ENCODE measurements around the gene METTL13.

The METTL13 gene

DNA sequence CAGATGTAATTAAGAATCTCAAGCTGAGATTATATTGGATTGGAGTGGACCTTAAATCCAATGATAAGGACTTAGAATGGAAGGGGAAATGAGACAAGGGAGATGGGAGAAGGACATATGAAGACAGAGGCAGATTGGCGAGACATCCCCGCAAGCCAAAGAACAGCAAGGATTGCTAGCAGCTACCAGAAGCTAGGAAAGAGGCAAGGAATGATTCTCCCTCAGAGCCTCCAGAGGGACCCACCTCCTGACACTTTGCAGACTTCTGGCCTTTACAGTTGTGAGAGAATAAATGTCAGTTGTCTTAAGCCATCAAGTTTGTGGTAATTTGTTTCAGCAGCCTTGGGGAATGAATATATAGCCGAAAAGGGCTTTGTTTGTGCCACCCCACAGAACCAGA lies 20.7 kb downstream of the METTL13 start:
- FAIRE-seq = no peak
- no peak for DNase-seq (ENCODE audit: low spot score)

DNA sequence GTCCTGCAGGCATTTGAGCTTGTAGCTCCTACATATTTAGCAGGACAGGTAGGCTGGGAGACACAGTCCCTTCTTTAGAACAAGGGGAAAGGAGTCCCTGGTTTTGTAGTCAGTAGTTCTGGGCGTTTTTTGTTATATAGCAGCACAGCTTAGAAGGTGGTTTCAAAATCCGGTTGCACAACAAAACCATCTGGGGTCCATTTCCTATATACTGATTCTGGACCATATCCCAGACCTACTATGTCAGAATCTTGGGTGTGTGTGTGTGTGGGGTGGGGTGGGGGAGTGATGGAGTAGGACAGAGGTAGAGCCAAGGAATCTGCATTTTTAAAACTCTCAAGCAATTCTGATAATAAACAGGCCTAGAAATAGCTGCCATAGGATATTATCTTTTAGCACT lies 21.6 kb downstream of the METTL13 start:
- no peak for FAIRE-seq

DNA sequence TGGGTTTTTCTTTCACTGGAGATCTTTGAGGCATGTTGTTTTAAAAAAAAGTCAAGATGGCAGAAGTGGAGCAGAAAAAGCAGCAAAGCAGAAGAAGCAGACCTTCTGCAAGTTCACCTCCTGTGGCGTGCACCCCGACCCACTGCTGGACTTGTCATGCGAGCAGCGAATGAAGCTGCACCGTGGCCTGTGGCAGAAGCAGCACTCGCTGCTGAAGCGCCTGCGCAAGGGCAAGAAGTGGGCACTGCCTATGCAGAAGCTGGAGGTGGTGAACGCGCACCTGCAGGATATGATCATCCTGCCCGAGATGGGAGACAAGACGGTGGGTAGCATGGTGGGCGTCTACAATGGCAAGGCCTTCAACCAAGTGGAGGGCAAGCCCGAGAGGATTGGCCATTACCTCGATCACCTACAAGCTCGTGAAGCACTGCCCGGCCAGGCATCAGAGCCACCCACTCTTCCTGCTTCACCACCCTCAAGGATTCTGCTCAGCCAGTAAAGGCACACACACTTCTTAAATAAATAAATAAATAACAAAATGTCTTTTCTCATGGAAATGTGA lies 22.1 kb downstream of the METTL13 start:
- DNase-seq (ENCODE audit: low spot score) (no peak), FAIRE-seq (no peak)

More for the DNA sequence above, 21.6 kb downstream of the METTL13 start:
- no peak for DNase-seq (ENCODE audit: low spot score)

DNA sequence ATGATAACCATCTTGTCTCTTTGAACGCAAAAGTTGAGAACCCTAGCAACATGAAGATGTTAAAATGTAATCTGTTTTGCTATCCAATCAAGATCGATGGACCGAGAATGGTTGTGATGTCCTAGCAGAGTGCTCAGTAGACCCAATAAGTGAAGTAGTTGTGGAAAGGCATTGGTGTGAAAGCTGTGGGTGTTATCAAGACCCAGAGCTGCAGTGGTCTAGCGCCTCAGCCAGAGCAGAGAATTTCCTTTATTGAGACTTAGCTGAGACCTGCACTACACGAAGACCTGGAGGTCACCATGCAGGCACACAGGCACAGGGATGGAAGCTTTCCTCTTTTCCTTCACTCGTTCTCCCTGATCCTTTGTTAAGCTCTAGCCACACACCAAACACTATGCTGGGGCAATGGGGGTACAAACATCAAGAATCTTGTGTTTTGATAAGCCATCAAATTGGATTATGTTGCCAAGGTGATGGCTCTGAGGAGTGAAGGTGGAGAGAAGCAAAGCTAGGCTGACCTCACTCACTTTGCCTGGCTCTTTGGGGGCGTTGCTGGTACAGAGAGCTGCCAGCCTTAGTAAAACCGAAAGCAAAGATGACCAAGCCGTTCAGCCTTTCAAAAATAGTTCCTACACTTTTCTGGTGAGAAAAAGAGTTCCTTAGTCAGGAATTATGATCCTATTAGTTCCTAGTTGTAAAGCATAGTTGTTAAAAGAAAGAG lies 24.1 kb downstream of the METTL13 start:
- DNase-seq (ENCODE audit: low spot score) (peak; percentile 8), FAIRE-seq (no peak)

DNA sequence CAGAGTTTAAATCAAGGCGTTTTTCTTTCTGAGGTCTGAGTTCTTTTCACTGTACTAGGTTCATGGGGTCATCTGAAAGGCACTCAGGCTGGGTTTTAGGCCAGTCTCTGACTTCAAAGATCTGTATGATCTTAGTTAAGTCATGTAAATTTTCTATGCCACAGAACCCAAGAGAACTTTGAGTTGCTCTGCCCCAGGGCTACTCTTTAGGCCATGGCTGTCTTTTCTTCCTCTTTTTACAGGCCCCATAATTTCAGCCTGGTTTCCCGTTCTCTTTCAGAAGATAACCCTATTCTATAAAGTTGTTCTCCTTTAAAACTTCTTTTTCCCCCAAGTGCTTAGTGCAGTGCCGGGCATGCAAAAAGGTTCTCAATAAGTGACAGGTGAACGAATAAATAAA lies 26.1 kb downstream of the METTL13 start:
- no peak for DNase-seq (ENCODE audit: low spot score)
- no peak for FAIRE-seq

DNA sequence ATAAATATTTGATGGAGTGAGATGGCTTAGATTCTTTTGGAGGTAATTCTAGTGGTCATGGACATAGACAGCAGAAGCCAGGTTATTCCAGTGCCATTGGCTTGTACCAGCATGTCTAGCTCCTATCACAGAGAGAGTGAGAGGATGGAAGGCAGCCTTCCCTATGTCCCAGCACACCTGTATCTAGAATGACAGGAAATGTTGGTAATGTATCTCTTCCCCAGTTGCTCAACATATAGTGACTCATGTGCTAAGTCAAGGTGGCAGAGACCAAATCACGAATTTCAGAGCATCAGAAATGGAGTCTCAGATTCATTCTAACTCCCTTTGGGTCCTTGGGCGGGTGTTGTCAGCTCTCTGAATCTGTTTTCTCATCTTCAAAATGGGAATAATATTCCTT lies 28.4 kb downstream of the METTL13 start:
- no peak for DNase-seq (ENCODE audit: low spot score)
- no peak for FAIRE-seq

DNA sequence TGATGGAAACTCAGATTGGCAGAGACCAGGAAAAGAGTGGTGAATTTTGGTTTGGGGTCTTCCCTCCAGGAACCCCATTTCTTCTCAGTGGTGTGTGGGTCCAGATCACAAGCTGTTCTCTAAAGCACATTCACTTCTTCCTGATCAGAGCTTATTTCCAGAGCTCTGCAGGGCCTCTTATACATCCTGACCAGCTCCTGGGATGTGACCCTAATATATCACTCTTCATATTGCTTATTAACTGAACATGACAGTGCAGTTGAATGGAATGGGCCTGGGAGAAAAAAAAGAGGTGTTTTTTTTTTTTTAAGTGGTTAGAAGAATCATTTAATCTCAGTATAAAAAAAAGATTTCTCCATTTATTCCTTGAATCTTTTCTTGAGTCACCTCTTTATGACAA lies 30.2 kb downstream of the METTL13 start:
- no peak for DNase-seq (ENCODE audit: low spot score)
- no peak for FAIRE-seq

DNA sequence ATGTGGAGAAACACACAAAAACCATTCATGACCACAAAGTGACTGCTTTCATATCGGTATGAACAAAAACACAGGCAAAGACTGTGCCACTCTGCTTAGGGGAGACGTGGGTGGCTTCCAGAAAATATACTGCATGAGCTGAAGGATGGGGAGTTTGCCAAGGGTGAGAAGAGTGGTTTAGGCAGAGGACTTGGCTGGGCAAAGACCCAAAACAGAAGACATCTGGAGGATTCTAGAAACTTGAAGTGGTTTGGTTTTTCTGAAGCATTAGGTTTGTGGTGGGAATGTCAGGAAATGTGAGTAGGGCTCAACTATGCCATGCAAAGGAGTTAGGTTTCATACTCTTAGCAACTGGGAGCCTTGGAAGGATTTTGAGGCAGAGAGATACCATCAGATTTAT lies 33.2 kb downstream of the METTL13 start:
- DNase-seq (ENCODE audit: low spot score) (no peak), FAIRE-seq (no peak)

DNA sequence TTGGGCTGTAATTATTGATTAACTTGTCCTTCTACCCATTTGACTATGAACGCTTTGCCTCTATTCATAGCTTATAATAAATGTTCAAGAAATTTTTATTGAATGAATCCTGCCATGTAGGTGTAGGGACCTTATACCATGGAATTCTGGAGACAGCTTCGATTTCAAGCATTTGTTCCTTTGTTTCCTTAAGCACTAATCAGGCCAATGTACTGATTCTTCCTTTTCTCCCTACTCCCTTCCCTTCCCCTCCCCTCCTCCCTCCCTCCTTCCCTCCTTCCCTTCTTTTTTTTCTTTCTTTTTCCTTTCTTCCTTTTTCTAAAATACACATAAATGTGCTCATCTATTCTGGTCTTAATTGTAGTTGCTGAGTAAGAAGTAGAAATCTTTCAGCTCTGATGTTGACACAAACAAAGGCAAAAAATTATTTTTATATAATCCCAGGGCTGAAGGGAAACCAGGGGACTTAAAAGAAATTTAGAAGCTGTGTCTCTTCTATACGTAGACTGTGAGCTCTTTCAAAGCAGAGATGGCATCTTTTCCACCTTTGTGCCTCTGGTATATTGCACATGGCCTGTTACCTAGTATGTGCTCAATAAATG lies 34.9 kb downstream of the METTL13 start:
- FAIRE-seq = no peak
- no peak for DNase-seq (ENCODE audit: low spot score)

DNA sequence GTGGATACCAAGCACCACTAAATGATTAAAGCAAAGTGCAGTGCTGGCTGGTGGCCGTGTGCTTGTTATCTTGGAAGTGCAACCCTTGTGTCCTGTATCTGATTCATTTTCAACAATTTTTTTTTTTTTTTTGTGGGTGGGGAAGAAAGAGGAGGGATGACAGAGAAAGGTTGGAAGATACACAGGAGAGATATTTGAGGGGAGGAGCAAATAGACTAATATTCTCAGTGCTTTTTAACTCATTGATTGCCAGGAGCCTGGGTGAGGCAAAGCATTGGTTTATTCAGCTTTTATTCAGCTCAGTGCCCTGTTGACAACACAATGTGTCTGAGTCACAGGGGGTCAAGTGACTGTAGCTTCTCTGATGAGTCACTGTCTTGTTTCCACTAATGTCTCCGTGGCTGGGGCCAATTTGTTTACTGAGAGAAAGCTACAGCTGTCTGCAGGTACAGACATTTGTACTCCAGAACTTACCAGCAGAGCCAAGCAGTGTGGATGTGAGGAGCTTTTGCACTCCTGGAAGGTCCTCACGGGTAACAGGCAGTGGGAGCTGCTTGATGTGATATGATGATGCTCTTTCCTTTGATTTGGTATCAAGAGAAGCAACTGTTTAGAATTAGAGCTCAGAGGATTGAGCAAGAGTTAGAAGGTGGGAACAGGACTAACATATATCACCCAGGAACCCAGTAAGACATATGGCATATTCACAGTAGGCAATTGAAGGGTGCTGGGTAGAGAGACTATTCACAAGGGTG lies 36.2 kb downstream of the METTL13 start:
- FAIRE-seq (peak; percentile 86), DNase-seq (ENCODE audit: low spot score) (peak; percentile 75)

DNA sequence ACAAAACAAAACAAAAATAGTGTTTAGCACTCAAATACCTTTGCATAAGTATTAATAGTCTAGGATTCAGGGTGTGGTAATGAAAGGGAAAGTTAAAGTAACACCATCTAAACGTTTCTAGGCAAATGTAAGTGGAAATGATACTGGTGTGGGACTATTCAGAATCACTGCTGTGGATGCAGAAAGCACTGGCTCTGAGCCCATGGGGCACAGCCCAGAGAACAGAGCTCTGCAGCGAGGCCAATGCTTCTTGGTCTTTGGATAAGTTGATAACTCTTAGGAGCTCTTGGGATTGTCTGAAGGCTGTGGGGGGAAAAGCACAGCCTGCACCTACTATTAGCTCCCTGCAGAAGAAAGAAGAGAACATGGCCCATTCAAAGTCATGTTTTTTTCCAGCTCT lies 38.5 kb downstream of the METTL13 start:
- FAIRE-seq = no peak
- no peak for DNase-seq (ENCODE audit: low spot score)

DNA sequence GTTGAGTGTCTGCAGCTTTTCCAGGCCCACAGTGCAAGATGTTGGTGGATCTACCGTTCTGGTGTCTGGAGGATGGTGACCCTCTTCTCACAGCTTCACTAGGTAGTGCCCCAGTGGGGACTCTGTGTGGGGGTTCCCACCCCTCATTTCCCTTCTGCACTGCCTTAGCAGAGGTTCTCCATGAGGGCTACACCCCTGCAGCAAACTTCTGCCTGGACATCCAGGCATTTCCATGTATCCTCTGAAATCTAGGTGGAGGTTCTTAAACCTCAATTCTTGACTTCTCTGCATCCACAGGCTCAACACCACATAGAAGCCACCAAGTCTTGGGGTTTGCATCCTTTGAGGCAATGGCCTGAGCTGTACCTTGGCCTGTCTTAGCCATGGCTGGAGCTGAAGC lies 45.5 kb downstream of the METTL13 start:
- DNase-seq (ENCODE audit: low spot score) = no peak
- no peak for FAIRE-seq

DNA sequence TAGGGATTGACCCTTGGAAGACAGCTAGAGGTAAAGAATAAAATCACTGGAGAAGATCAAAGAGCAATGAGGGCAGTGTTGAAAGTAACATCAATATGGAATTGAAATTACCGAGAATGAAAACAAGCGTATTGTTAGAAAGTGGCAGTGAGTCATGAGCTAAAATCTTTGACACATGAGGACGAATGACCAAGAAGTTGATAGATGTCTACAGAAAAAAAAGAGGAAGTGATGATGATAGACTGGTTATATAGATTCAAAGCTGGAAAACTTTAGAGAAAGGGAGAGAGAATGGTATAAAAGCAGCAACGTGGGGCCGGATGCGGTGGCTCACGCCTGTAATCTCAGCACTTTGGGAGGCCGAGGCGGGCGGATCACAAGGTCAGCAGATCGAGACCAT lies 47.3 kb downstream of the METTL13 start:
- DNase-seq (ENCODE audit: low spot score) = no peak
- FAIRE-seq = no peak

DNA sequence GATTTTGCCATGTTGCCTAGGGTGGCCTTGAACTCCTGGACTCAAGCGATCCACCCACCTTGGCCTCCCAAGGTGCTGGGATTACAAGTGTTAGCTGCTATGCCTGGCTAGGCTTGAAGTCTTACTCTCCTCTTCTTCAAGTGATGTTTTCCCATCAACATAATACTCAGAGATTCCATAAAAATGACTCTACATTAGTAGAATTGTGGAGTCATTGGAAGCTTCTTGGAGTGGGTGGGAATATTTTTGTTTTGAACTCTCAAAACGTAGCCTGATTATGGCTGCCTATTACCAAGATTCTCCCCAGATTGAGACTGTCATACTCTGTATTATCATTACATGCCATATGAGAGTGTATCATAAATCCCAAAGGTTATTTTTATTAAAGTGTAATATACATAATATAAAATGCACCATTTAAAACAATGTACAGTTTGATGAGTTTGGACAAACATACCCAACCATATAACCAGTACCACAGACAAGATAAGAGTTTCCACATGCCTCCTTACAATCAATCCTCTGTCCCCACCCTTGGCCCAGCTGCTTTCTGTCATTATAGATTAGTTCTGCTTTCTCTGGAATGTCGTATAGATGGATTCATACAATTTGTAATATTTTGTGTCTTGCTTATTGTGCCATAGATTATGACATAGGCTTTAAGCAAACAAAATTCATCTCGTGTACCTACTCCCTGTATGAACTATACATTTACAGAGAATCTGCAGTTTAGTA lies 51.8 kb downstream of the METTL13 start:
- no peak for DNase-seq (ENCODE audit: low spot score)
- no peak for FAIRE-seq

DNA sequence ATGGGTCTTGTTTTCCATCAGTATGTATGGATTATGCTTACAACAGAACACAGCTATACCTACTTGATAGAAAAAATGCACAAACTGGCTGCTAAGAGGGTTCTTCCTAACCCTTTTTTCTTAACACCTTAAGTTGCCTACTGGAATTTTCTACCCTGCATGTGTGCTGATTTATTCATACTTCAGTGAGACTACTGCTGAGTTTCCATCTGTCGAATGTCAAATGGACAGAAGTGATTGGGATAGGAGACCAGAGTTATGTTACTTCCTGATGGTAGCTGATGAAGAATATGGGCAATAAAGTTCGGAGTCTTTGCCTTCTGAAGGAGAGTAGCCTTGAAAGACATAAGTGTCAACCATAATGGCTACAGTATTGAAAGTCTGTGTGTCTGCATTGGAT lies 53.4 kb downstream of the METTL13 start:
- FAIRE-seq (no peak), DNase-seq (ENCODE audit: low spot score) (no peak)

DNA sequence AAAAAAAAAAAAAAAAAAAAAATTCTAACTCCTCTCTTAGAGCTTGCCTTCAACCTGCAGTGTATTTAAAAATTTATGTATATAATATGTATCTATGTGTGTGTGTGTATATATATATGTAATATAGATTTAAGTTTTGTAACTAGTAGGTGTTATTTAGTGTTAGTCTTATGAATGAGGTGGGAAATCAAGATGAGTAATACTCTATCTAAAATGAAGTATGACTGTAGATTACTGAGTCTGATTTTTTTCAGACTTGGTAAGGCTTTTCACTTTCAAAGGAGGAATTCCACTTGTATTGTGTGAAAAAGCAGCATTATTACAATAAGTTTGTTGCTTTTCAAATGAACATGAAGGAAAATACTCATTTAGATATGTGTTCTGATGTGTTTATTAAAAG lies 54.4 kb downstream of the METTL13 start:
- FAIRE-seq (no peak), DNase-seq (ENCODE audit: low spot score) (no peak)

DNA sequence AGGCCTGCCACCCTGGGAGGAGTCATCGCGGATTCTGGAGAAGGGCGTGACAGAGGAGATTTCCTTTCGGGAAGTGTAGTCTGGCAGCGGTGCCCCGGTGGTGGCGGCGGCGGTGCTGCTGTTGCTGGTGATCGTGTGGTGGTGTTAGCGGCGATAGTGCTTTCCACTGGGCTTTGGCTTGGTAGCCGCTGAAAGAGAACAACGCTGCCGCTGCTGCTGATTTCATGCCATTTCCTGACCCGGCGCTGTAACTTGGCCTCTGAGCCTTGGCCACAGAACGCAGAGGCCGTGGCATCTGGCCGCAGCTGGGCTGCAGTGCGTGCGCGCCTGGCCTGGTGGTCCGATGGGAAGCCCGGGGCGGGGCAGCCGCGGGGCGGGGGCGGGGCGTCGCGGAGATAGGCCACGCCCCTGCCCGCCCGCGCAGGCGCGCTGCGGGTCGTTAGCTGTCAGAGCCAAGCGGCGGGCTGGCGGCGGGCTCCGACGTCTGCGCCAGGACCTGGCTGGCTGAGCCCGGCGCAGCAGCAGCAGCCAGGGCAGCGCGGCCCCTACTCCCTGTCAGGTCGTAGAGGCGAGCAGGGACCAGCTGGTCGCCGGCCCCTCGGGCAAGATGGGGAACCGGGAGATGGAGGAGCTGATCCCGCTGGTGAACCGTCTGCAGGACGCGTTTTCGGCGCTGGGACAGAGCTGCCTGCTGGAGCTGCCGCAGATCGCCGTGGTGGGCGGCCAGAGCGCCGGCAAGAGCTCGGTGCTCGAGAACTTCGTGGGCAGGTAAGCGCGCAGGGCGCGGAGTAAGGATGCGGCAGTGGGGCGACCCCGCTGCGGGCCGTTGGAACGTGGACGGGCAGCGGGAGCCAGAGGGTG lies 59.8 kb downstream of the METTL13 start, which contains the start of gene DNM3:
TSS of gene DNM3 (plus strand) at position 449 of the 861 bp plus-strand sequence. CDS start at position 608, 159 bp downstream.
- no peak for DNase-seq (ENCODE audit: low spot score)
- FAIRE-seq = no peak

DNA sequence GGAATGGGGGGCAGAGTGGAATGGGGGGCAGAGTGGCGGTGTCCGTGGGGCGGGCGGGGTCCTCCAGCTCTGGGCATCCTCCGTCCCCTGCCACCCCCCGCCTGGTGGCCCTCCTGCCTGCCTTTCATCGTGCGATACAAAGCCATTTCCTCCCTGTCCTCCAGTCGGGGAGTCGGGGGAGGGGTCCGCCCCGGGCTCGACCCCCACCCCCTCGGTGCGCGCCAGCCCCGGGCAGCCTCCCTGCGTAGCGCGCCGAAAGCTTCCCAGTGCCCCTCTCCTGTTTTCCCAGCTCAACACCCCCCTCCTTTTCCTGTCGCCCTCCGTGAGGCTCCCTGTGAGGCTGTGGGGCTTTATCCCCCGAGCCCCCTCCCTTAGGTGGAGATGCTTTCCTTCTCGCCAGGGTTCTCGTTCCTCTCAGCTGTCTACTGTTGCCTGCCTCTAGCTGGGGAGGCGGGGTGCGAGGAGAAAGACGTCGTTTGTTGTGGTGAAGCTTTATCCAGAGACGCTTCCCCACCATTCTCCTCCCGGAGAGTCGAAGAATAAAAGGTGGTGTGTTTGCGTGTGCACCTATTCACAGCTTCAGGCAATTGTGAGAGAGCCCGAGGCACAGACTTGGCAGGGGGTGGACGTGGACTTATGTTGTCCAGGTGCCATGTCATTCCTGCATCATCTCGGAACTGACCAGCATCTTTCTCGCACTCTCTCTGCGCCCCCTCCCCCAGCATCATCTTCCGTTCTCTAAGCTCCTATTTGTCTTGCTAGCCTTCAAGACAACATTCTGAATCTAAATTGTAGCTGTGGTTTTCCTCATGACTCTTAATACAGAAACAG lies 60.7 kb downstream of the METTL13 start:
- no peak for DNase-seq (ENCODE audit: low spot score)
- FAIRE-seq = no peak

DNA sequence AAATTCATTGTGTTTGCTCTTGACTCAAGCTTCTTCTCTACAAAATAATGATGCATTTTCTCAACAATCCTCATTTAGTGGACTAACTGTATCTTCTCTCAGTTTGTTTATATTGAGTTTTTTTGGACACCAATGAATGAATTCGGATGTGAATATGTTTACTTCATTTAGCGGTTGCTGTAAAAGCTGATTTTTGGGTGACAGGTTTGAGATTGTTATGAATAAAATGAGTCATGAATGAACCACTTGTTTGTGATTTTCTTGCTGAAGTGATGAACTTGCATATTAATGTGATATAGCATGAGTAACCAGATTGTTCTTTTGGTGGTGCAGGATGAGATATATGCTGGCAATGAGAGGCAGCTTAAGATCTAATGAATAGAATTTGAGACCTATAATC lies 62.9 kb downstream of the METTL13 start:
- DNase-seq (ENCODE audit: low spot score) (no peak), FAIRE-seq (no peak)

DNA sequence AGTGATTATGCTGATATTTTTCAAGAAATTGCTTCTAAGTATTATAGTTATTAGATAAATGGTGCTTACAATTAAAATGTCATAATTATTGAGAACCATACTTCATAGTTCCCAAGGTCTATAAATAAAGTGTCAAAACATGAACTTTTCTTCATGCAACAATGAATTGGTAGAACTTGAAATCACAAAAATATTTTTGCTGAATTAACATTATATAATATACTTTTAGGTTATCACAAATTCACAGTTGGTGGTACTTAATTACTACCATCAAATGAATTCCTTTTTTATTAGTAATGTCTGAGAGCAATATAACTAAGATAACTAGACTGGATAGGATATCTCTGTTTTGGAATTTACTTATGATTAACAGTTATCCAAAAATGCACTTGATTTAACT lies 64.5 kb downstream of the METTL13 start:
- DNase-seq (ENCODE audit: low spot score) (no peak), FAIRE-seq (no peak)

All from RCC 7860 (cell line).